ENCODE data around the gene CRYM.

Gene CRYM

DNA sequence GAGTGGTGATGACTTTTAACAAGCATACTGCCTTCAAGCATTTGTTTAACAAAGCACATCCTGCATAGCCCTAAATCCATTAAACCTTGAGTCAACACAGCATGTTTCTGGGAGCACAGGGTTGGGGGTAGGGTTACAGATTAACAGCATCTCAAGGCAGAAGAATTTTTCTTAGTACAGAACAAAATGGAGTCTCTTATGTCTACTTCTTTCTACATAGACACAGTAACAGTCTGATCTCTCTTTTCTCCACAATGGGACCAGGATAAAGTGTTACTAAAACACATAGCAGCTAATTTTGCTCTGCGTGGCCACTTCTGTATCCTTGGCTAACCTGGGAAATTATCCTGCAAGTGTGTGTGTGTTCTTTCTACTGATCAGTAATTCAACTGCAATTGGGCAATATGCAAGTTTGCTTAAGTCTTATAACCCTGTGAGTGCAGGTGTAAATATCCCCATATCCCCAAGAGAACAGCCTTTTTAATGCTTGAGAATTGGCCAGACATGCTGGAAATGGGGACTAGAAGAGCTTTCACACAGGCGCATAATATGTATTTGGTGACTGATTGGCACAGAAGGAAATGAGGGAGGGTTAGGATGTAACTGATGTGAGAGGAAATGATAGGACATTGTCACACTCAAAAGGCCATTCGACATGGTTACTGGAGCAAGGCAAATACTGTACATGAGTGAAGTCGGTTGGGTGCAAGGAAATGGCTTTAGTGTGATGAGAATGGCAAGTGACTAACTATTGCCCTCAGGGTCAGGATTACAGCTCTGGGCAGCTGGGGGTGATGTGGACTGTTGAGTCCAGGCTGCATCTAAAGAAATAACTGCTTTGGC is 55.4 kb downstream of the CRYM start:
- TF ChIP-seq, protein P1, sequence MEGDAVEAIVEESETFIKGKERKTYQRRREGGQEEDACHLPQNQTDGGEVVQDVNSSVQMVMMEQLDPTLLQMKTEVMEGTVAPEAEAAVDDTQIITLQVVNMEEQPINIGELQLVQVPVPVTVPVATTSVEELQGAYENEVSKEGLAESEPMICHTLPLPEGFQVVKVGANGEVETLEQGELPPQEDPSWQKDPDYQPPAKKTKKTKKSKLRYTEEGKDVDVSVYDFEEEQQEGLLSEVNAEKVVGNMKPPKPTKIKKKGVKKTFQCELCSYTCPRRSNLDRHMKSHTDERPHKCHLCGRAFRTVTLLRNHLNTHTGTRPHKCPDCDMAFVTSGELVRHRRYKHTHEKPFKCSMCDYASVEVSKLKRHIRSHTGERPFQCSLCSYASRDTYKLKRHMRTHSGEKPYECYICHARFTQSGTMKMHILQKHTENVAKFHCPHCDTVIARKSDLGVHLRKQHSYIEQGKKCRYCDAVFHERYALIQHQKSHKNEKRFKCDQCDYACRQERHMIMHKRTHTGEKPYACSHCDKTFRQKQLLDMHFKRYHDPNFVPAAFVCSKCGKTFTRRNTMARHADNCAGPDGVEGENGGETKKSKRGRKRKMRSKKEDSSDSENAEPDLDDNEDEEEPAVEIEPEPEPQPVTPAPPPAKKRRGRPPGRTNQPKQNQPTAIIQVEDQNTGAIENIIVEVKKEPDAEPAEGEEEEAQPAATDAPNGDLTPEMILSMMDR (IDR thresholded peaks at IDR 0.05; ENCODE audit: extremely low read depth, missing control alignments) = no peak

GRCh38 chr16:21219551-21219950 is 58.5 kb downstream of the CRYM start:
- no peak for DNase-seq (ENCODE audit: low spot score)
- TF ChIP-seq, protein P1 (IDR thresholded peaks at IDR 0.05; ENCODE audit: extremely low read depth, missing control alignments) = no peak

More for the DNA sequence above, 55.4 kb downstream of the CRYM start:
- DNase-seq (ENCODE audit: low spot score) = no peak

DNA sequence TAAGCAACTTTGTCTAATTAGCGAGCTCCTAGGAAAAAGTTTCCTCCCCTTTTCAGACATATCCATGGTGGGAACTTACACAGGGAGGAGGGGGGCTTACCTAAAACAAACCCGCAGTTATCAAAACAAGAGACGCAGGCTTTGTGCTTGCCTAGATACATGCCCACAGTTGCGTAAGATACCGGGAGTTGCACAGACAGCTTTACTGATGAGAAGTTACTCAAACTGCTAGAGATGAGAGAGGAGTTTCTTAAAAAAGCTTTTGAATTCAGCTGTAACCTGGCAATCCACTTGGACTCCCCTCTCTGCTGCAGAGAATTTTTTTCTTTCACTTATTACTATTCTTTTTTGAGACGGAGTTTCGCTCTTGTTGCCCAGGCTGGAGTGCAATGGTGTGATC is 59.9 kb downstream of the CRYM start:
- DNase-seq (ENCODE audit: low spot score) = no peak

DNA sequence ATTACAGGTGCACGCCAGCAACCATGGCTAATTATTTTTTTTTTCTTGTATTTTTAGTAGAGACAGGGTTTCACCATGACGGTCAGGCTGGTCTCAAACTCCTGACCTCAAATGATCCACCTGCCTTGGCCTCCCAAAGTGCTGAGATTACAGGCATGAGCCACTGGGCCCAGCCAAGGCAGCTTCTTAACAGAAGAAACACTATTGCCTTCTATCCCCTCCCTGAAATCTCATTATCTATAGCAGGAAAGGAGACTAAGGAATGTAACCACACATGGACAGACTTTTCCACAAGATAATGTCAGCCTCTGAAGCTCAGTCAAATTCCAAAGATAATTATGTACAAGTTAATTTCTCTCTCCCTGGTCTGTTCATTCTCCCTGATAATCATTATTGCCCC is 61.0 kb downstream of the CRYM start:
- TF ChIP-seq, protein P1 (IDR thresholded peaks at IDR 0.05; ENCODE audit: extremely low read depth, missing control alignments) = no peak
- DNase-seq (ENCODE audit: low spot score) = no peak

More for the DNA sequence above, 59.9 kb downstream of the CRYM start:
- TF ChIP-seq, protein P1 (IDR thresholded peaks at IDR 0.05; ENCODE audit: extremely low read depth, missing control alignments) = no peak

GRCh38 chr16:21214086-21214485 is 64.0 kb downstream of the CRYM start:
- DNase-seq (ENCODE audit: low spot score) = no peak
- TF ChIP-seq, protein P1 (IDR thresholded peaks at IDR 0.05; ENCODE audit: extremely low read depth, missing control alignments) = no peak

DNA sequence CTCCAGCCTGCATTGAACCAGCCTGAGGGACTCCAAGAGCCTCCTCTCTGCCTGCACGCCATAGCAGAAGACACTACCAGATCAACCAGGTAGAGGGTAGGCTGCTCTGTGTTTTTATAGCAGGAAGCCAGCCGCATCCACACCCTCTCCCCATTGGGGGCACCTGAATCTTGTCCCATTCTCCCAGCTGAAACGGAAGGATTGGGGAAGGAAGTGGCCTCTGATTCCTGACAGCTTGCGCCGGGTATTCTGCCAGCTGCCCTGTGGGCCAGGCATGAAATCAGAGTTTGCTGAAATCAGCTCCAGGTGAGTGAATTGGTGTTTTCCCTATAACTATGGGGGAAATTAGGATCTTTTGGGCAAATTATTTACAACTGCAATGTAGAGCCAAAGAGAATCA is 66.6 kb downstream of the CRYM start, which contains the start of gene ZP2:
ZP2 (minus strand) TSS at position 89 of the 400 bp plus-strand sequence; CDS start at position 62, 27 bp downstream.
- TF ChIP-seq, protein P1 (IDR thresholded peaks at IDR 0.05; ENCODE audit: extremely low read depth, missing control alignments) = no peak

More for the DNA sequence above, 66.6 kb downstream of the CRYM start, which contains the start of gene ZP2:
- DNase-seq (ENCODE audit: low spot score) = no peak

Data from GM20000 (cell line).